ENCODE results near the gene ITGAV. TPM values are rescaled to one million over a fixed set of nuclear protein-coding genes. Genes with fewer than 3 reads are reported as not detected.

The ITGAV gene
- total RNA-seq, 1 donor from 2014 or later = 46.6 TPM

GRCh38 chr2:186696804-186697203 is 106.9 kb downstream of the ITGAV start:
- TF ChIP-seq CTCF (IDR thresholded peaks at IDR 0.05) = no peak
- H3K27ac ChIP-seq = no peak overlapping the region
- H3K36me3 ChIP-seq = no peaks in the 10 kb centered on the region
- DNase-seq (no peak), ATAC-seq (no peak)
- peaks cover 11% of the 10 kb centered on the region for H3K4me1 ChIP-seq
- H3K27me3 ChIP-seq (ENCODE audit: low read depth) = no peaks in the 10 kb centered on the region
- H3K4me3 ChIP-seq = no peak overlapping the region
- H3K9me3 ChIP-seq = no peaks in the 10 kb centered on the region
- intact Hi-C loops (cut with DNase I) = no loop called here

- no peak for TF ChIP-seq CTCF (IDR thresholded peaks at IDR 0.05)
- intact Hi-C loops (cut with DNase I) = no loop called here
- no peak for ATAC-seq
- H3K9me3 ChIP-seq = no peaks in the 10 kb centered on the region
- H3K27me3 ChIP-seq (ENCODE audit: low read depth) = no peaks in the 10 kb centered on the region
- no peak for DNase-seq
- no peaks in the 10 kb centered on the region for H3K36me3 ChIP-seq
- H3K27ac ChIP-seq = no peak overlapping the region
- peaks cover 11% of the 10 kb centered on the region for H3K4me1 ChIP-seq
- H3K4me3 ChIP-seq = no peak overlapping the region
Measured at GRCh38 chr2:186697536-186697935, 107.7 kb downstream of the ITGAV start.

- H3K27me3 ChIP-seq (ENCODE audit: low read depth) = no peaks in the 10 kb centered on the region
- H3K4me1 ChIP-seq = peaks cover 5% of the 10 kb centered on the region
- intact Hi-C loops (cut with DNase I) = no loop called here
- TF ChIP-seq CTCF (IDR thresholded peaks at IDR 0.05) = no peak
- no peak overlapping the region for H3K4me3 ChIP-seq
- H3K27ac ChIP-seq = no peak overlapping the region
- no peak for DNase-seq
- H3K9me3 ChIP-seq = no peaks in the 10 kb centered on the region
- no peaks in the 10 kb centered on the region for H3K36me3 ChIP-seq
- no peak for ATAC-seq
Measured at GRCh38 chr2:186699742-186700141, 109.9 kb downstream of the ITGAV start.

GRCh38 chr2:186702006-186702405 is 112.2 kb downstream of the ITGAV start:
- no peak for TF ChIP-seq CTCF (IDR thresholded peaks at IDR 0.05)
- intact Hi-C loops (cut with DNase I) = no loop called here

GRCh38 chr2:186702501-186702900 is 112.6 kb downstream of the ITGAV start:
- Histone ChIP-seq H3K4me3 (no peak overlapping the region), H3K36me3 (no peaks in the 10 kb centered on the region), H3K9me3 (no peaks in the 10 kb centered on the region), H3K4me1 (no peaks in the 10 kb centered on the region), H3K27ac (no peak overlapping the region), H3K27me3 (ENCODE audit: low read depth) (no peaks in the 10 kb centered on the region)
- DNase-seq = no peak
- no peak for TF ChIP-seq CTCF (IDR thresholded peaks at IDR 0.05)
- intact Hi-C loops (cut with DNase I) = no loop called here
- no peak for ATAC-seq

More at GRCh38 chr2:186702006-186702405, 112.2 kb downstream of the ITGAV start:
- DNase-seq = no peak
- H3K4me3 ChIP-seq = no peak overlapping the region
- no peaks in the 10 kb centered on the region for H3K36me3 ChIP-seq
- no peaks in the 10 kb centered on the region for H3K4me1 ChIP-seq
- H3K27me3 ChIP-seq (ENCODE audit: low read depth) = no peaks in the 10 kb centered on the region
- no peak overlapping the region for H3K27ac ChIP-seq
- no peak for ATAC-seq
- H3K9me3 ChIP-seq = no peaks in the 10 kb centered on the region

GRCh38 chr2:186704897-186705296 is 115.0 kb downstream of the ITGAV start:
- ATAC-seq (no peak), DNase-seq (no peak)
- Histone ChIP-seq H3K4me3 (no peak overlapping the region), H3K36me3 (no peaks in the 10 kb centered on the region), H3K27ac (no peak overlapping the region), H3K27me3 (ENCODE audit: low read depth) (no peaks in the 10 kb centered on the region), H3K9me3 (no peaks in the 10 kb centered on the region), H3K4me1 (no peaks in the 10 kb centered on the region)
- TF ChIP-seq CTCF (IDR thresholded peaks at IDR 0.05) = no peak
- intact Hi-C loops (cut with DNase I) = no loop called here

Data from lower lobe of right lung (tissue), 2 donors.